Esophagus (tissue), 2 donors: ENCODE results near the gene OTOP3. TPM values are rescaled to one million over a fixed set of nuclear protein-coding genes. Genes with fewer than 3 reads are reported as not detected.

Source experiments
- H3K27ac ChIP-seq, 2 donors: one replicate each; pipeline ENCODE4 v1.5.1; 2013; ENCODE audit warnings: low read depth in 2 of 2, mild to moderate bottlenecking in 2 of 2, inconsistent platforms in 1 of 2, low read length in 1 of 2, moderate library complexity in 1 of 2
- H3K27me3 ChIP-seq, 2 donors: one replicate each; pipeline ENCODE4 v1.6.1; 2013; ENCODE audit warnings: low read length in 2 of 2, control low read depth in 1 of 2, mild to moderate bottlenecking in 1 of 2; ENCODE audit not compliant: insufficient read depth in 2 of 2, control insufficient read depth in 1 of 2
- H3K36me3 ChIP-seq, 2 donors: one replicate each; pipeline ENCODE4 v1.6.1; 2013; ENCODE audit warnings: low read length in 1 of 2; ENCODE audit not compliant: control insufficient read depth in 2 of 2, insufficient read depth in 2 of 2
- H3K4me1 ChIP-seq, 2 donors: one replicate each; pipeline ENCODE4 v1.6.1; 2013; ENCODE audit warnings: low read length in 1 of 2; ENCODE audit not compliant: control insufficient read depth in 2 of 2, insufficient read depth in 2 of 2
- H3K4me3 ChIP-seq, 2 donors: one replicate each; pipeline ENCODE4 v1.5.1; 2013; ENCODE audit warnings: low read length in 2 of 2, mild to moderate bottlenecking in 2 of 2, low read depth in 1 of 2, moderate library complexity in 1 of 2
- H3K9me3 ChIP-seq, 2 donors: one replicate each; pipeline ENCODE4 v1.6.1; 2013; ENCODE audit warnings: mild to moderate bottlenecking in 2 of 2, low read depth in 1 of 2, low read length in 1 of 2, moderate library complexity in 1 of 2; ENCODE audit not compliant: control insufficient read depth in 2 of 2, insufficient read depth in 1 of 2
- WGBS, 2 donors: extraction: QIAGEN DNeasy Blood & Tissue Kit; methylation state at CpG; one replicate each; pipeline ENCODE4 v1.1.7; 2013; 5-methylcytosine and 5-hydroxymethylcytosine counted together
- polyA plus RNA-seq, 2 donors: library from polyadenylated mRNA; stranded (reverse); fragments of 200-250 nt; gene quantifications; one replicate each; pipeline ENCODE4 v1.2.3, GENCODE V29; 2013
- donor health status: healthy with polysubstance abuse.
- donor health status: Bipolar disorder and iron deficiency.

The OTOP3 gene
- polyA plus RNA-seq, 2 donors = 11.2 to 16.1 TPM

DNA sequence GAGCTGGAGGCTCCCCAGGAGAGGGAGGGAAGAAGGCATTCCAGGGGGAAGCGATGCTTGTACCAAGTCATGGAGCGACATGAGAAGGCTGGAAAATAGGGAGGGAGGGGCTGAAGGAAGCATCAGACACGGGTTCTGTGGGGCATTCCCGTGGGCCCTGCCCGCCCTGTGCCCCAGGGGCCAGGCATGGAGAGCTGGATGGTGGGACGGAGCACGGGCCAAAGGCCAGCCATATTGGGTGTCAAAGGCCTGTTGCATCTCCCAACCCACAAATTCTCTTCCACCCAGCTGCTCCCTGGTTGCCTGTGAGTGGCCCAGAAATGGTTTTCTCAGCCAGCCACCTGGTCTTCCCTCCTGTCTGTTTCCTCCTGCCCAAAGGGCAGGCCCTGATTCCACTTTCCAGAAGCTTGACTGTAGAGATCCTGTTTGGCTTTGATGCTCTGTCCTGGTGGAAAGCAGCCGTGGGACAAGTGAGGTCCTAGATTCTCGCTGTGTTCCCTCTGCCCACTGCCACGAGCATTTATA, 54.9 kb downstream of the OTOP3 start:
- H3K4me3 ChIP-seq = no peak overlapping the region
- no peak overlapping the region for H3K27ac ChIP-seq
- no peaks in the 10 kb centered on the region for H3K9me3 ChIP-seq
- H3K4me1 ChIP-seq = peaks cover 9 to 22% of the 10 kb centered on the region in 2 donors
- H3K36me3 ChIP-seq = no peaks in the 10 kb centered on the region
- H3K27me3 ChIP-seq = no peaks in the 10 kb centered on the region
- 84 to 87% methylated on average over 10 of the region's 10 CpGs for WGBS, 2 donors

GRCh38 chr17:74992223-74992622, 56.5 kb downstream of the OTOP3 start:
- Histone ChIP-seq H3K36me3 (no peaks in the 10 kb centered on the region), H3K4me3 (no peak overlapping the region), H3K27me3 (no peaks in the 10 kb centered on the region), H3K9me3 (no peaks in the 10 kb centered on the region), H3K4me1 (peaks cover 9 to 22% of the 10 kb centered on the region in 2 donors), H3K27ac (peak overlapping the region; percentile 69 to 82)
- WGBS, 2 donors = 34 to 42% methylated on average over 2 of the region's 2 CpGs

DNA sequence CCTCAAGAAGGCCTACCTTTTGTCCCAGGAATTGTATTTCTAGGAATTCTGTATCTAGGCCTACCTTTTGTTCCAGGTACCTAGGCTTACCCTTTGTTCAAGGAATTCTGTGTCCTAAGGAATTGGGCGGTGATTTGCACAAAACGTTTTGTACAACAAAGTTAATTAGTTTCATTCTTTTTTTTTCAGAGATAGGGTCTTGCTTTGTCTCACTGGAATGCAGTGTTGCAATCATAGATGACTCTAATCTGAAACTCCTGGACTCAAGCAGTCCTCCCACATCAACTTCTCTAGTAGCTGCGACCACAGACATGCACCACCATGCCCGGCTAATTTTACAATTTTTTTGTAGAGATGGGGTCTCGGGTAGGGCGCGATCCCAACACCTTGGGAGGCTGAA, 58.7 kb downstream of the OTOP3 start:
- H3K9me3 ChIP-seq = no peaks in the 10 kb centered on the region
- H3K4me3 ChIP-seq = no peak overlapping the region
- H3K4me1 ChIP-seq = peaks cover 5 to 13% of the 10 kb centered on the region in 2 donors
- 77 to 89% methylated on average over 7 of the region's 7 CpGs for WGBS, 2 donors
- peaks cover 0 to 3% of the 10 kb centered on the region in 2 donors for H3K36me3 ChIP-seq
- no peak overlapping the region for H3K27ac ChIP-seq
- no peaks in the 10 kb centered on the region for H3K27me3 ChIP-seq

DNA sequence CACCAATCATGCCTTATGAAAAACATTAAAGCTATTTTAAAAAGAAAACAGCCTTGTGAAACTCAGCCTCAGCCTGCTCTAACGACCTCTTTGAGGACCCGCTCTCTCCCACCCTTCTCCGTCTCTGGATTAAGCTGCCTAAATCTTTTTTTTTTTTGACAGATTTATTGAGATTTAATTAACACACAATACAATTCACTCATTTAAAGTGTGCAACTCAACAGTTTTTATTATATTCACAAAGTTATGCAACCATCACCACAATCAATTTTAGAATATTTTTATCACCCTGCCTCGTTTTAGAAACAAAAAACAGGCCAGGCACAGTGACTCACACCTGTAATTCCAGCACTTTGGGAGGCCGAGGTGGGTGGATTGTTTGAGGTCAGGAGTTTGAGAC, 60.1 kb downstream of the OTOP3 start:
- peaks cover 5 to 13% of the 10 kb centered on the region in 2 donors for H3K4me1 ChIP-seq
- no peak overlapping the region for H3K4me3 ChIP-seq
- H3K9me3 ChIP-seq = no peaks in the 10 kb centered on the region
- no peak overlapping the region for H3K27ac ChIP-seq
- peaks cover 0 to 4% of the 10 kb centered on the region in 2 donors for H3K36me3 ChIP-seq
- H3K27me3 ChIP-seq = no peaks in the 10 kb centered on the region
- 74 to 75% methylated on average over 5 of the region's 5 CpGs for WGBS, 2 donors

GRCh38 chr17:74998783-74999182, 63.1 kb downstream of the OTOP3 start:
- H3K27me3 ChIP-seq = no peaks in the 10 kb centered on the region
- H3K4me3 ChIP-seq = no peak overlapping the region
- peaks cover 0 to 1% of the 10 kb centered on the region in 2 donors for H3K4me1 ChIP-seq
- H3K36me3 ChIP-seq = peaks cover 0 to 27% of the 10 kb centered on the region in 2 donors
- H3K9me3 ChIP-seq = no peaks in the 10 kb centered on the region
- H3K27ac ChIP-seq = no peak overlapping the region
- WGBS, 2 donors = 83 to 85% methylated on average over 6 of the region's 6 CpGs

- no peaks in the 10 kb centered on the region for H3K9me3 ChIP-seq
- no peaks in the 10 kb centered on the region for H3K27me3 ChIP-seq
- H3K27ac ChIP-seq = no peak overlapping the region
- H3K4me3 ChIP-seq = no peak overlapping the region
- WGBS, 2 donors = 82 to 86% methylated on average over 4 of the region's 4 CpGs
- no peaks in the 10 kb centered on the region for H3K4me1 ChIP-seq
- H3K36me3 ChIP-seq = peaks cover 0 to 31% of the 10 kb centered on the region in 2 donors
Measured at GRCh38 chr17:74999523-74999922, 63.8 kb downstream of the OTOP3 start.

Other genes with a start within 250 kb of the OTOP3 start
- under 1 TPM; 0.04 to 0.14 TPM for gene CD300LF, start 223.0 kb upstream of the OTOP3 start, polyA plus RNA-seq
- gene RAB37, start 198.6 kb upstream of the OTOP3 start, polyA plus RNA-seq = under 1 TPM; 0.66 to 0.86 TPM
- gene NHERF1, start 187.3 kb upstream of the OTOP3 start, polyA plus RNA-seq = 100 to 1,000 TPM; 108 to 224 TPM
- 10 to 100 TPM; 19.7 to 25.6 TPM for gene NAT9, start 159.6 kb upstream of the OTOP3 start, polyA plus RNA-seq
- under 1 TPM; 0.08 to 0.10 TPM for gene GRIN2C, start 76.0 kb upstream of the OTOP3 start, polyA plus RNA-seq
- gene FDXR, start 62.9 kb upstream of the OTOP3 start, polyA plus RNA-seq = 10 to 100 TPM; 13.4 to 28.9 TPM
- 1 to 10 TPM; 1.8 to 2.6 TPM for gene FADS6, start 42.3 kb upstream of the OTOP3 start, polyA plus RNA-seq
- 10 to 100 TPM in 1 of 2 donors, 1 to 10 TPM in 1; 6.0 to 11.9 TPM for gene USH1G, start 12.6 kb upstream of the OTOP3 start, polyA plus RNA-seq
- under 1 TPM; 0.61 to 0.77 TPM for gene OTOP2, start 11.6 kb upstream of the OTOP3 start, polyA plus RNA-seq
- 1 to 10 TPM; 2.7 to 6.6 TPM for gene HID1, start 36.9 kb downstream of the OTOP3 start, polyA plus RNA-seq
- 1 to 10 TPM; 3.6 to 4.3 TPM for gene CDR2L, start 51.7 kb downstream of the OTOP3 start, polyA plus RNA-seq
- 10 to 100 TPM; 31.8 to 42.4 TPM for gene MRPL58, start 76.8 kb downstream of the OTOP3 start, polyA plus RNA-seq
- 100 to 1,000 TPM; 465 to 697 TPM for gene ATP5PD, start 111.1 kb downstream of the OTOP3 start, polyA plus RNA-seq
- gene KCTD2, start 111.3 kb downstream of the OTOP3 start, polyA plus RNA-seq = 10 to 100 TPM in 1 of 2 donors, 1 to 10 TPM in 1; 10.0 to 11.5 TPM
- gene SLC16A5, start 152.1 kb downstream of the OTOP3 start, polyA plus RNA-seq = 1 to 10 TPM; 8.7 to 10.0 TPM
- gene ARMC7, start 174.1 kb downstream of the OTOP3 start, polyA plus RNA-seq = 1 to 10 TPM; 6.3 to 7.0 TPM
- gene NT5C, start 195.8 kb downstream of the OTOP3 start, polyA plus RNA-seq = 10 to 100 TPM; 64.2 to 79.0 TPM
- 100 to 1,000 TPM; 292 to 300 TPM for gene JPT1, start 218.6 kb downstream of the OTOP3 start, polyA plus RNA-seq
- 10 to 100 TPM; 68.8 to 76.0 TPM for gene SUMO2, start 247.1 kb downstream of the OTOP3 start, polyA plus RNA-seq